Brain microvascular endothelial cell (primary cell): ENCODE measurements around the gene ADORA2B.

Experiments used
- DNase-seq: peaks from one replicate; pipeline ENCODE4 v3.0.0-alpha.2; 2020
- H3K27ac ChIP-seq: fragments of 250-450 bp; sonication (Bioruptor Pico); 2 replicates; pipeline ENCODE4 v1.5.1; 2020; ENCODE audit warnings: mild to moderate bottlenecking, moderate library complexity
- H3K27me3 ChIP-seq: fragments of 250-450 bp; sonication (Bioruptor Pico); replicated peaks from 2 replicates; pipeline ENCODE4 v1.5.1; 2020; ENCODE audit warnings: mild to moderate bottlenecking
- H3K36me3 ChIP-seq: fragments of 250-450 bp; sonication (Bioruptor Pico); replicated peaks from 2 replicates; pipeline ENCODE4 v1.5.1; 2020; ENCODE audit warnings: mild to moderate bottlenecking
- H3K4me3 ChIP-seq: 2 replicates; pipeline ENCODE4 v1.5.1; 2011; ENCODE audit warnings: low read depth, mild to moderate bottlenecking, control low read depth, low read length, moderate library complexity
- in situ Hi-C: cut with HindIII; loops from 2 replicates; pipeline ENCODE4 v1.10.0; 2017; ENCODE audit warnings: low sequenced_read_pairs, low pct_ligation_motif_present
- TF ChIP-seq, protein P1 (sequence below): IDR thresholded peaks from 2 replicates; pipeline ENCODE4 v1.5.1; 2011; ENCODE audit warnings: low read depth, mild to moderate bottlenecking, moderate library complexity, low read length, control low read depth, inconsistent platforms; ENCODE audit errors: missing control alignments

The ADORA2B gene

DNA sequence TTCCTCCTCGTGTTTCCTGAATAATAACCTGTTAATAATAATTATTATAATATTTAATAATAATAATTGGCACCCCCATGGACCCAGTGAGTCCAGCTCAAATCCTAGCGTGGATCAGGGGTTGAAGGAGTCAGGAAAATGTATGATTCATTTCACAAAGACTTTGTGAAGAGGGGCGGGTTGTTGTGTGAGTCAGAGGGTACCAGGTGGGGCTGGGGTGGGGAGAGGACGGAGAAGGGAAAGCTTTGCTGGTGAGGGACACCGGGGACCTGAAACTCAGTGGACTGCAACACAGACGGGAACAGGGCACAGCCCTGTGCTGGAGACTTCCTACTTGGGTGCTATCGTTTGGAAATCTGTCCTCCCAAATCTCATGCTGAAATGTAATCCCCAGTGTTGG, 3.1 kb upstream of the ADORA2B start:
- Histone ChIP-seq H3K27ac (peak overlapping the region; percentile 39), H3K4me3 (no peak overlapping the region), H3K36me3 (no peaks in the 10 kb centered on the region), H3K27me3 (no peaks in the 10 kb centered on the region)
- in situ Hi-C loops: no loop called here
- TF ChIP-seq, protein P1, sequence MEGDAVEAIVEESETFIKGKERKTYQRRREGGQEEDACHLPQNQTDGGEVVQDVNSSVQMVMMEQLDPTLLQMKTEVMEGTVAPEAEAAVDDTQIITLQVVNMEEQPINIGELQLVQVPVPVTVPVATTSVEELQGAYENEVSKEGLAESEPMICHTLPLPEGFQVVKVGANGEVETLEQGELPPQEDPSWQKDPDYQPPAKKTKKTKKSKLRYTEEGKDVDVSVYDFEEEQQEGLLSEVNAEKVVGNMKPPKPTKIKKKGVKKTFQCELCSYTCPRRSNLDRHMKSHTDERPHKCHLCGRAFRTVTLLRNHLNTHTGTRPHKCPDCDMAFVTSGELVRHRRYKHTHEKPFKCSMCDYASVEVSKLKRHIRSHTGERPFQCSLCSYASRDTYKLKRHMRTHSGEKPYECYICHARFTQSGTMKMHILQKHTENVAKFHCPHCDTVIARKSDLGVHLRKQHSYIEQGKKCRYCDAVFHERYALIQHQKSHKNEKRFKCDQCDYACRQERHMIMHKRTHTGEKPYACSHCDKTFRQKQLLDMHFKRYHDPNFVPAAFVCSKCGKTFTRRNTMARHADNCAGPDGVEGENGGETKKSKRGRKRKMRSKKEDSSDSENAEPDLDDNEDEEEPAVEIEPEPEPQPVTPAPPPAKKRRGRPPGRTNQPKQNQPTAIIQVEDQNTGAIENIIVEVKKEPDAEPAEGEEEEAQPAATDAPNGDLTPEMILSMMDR: no peak
- no peak for DNase-seq

DNA sequence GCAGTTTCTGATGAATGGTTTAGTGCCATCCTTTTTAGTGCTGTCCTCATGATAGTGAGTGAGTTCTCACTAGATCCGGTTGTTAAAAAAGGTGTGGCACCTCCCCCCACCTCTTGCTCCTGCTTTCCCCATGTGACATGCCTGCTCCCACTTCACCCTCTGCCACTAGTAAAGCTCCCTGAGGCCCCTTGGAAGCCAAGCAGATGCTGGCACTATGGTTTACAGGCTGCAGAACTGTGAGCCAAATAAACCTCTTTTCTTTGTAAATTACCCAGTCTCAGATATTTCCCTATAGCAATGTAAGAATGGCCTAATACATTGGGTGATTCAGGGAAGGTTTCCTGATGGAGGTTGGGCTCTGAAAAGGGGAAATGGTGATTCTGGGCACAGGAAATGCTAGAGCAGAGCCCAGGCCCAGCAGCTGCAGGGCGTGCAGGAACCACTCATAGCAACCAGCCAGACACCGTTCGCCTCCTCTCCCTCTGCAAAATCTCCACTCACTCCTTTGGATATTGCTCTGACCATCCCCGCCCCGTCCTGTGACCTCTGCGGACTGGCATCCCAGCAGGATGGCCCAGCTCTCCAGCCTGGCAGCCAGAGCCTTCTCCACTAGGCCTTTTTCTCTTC, 2.6 kb upstream of the ADORA2B start:
- Histone ChIP-seq H3K36me3 (no peaks in the 10 kb centered on the region), H3K27me3 (no peaks in the 10 kb centered on the region), H3K27ac (peak overlapping the region; percentile 39), H3K4me3 (no peak overlapping the region)
- TF ChIP-seq, protein P1: no peak
- in situ Hi-C loops: no loop called here
- DNase-seq: no peak

DNA sequence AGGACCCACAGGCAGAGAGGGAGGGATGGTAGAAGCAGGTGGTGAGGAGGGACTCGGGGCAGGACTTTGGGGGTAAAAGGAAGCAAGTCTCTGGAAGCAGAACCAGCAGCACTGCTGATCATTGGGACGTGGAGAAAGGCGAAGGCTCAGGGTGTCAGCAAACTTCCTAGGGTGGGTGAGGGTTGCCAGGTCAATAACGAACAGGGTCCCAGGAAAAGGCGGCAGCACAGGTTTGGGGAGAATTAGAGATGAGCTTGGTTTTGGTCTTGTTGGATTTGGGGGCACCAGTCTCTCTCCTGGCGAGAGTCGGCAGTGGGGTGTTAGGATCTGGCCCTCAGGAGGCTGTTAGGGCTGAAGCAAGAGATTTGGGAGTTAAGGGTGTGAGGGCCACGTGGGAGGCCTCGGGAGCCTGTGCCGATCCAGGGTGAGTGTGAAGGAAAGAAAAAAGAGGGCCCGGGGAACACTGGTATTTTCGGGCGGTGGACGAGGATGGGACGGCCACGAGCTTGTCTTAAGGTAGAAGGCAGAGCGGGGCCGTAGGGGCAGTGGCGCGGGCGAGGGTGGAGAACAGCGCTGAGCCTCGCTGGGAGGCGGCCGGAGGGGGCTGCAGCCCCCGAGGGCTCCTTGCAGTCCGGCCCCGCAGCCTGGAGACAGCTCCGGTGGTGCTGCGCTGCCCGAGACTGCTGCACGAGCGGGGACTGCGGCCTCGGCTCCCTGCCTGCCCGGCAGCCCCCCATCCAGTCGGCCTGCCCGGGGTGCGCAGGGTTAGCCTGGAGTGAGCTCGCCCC, 765 bp upstream of the ADORA2B start:
- in situ Hi-C loops: no loop called here
- no peaks in the 10 kb centered on the region for H3K36me3 ChIP-seq
- H3K27me3 ChIP-seq: no peaks in the 10 kb centered on the region
- H3K4me3 ChIP-seq: peak overlapping the region; percentile 83
- no peak for DNase-seq
- TF ChIP-seq, protein P1: no peak
- H3K27ac ChIP-seq: peak overlapping the region; percentile 75

DNA sequence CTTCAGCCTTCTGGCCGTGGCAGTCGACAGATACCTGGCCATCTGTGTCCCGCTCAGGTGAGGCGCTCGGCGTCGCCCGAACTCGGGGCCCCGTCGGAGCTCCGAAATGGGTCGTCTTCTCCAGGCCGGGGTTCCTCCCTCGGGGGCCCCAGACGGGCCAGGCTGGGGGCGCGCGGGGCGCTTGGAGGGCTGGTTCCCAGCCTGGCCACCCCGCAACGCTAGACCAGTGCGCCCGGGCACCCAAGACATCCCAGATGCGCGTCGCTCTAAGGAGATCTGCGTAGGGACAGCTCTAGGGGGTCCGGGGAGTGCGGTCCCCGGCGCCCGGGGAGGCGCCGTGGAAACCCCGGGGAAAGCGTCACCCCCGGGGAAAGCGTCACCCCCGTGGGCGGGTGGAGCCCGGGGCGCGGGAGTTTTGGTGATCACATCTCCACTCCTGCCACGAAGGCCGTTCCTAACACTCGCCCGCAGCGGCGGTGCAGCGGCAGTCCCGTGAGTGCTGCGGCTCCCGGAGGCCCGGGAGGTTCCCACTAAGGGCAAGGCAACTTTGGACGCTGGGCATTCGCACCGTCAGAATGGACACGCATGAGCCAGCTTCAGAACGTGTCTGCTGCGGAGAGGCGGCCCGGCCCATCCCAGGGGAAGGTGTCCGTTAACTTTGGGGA, 729 bp downstream of the ADORA2B start:
- H3K27ac ChIP-seq: peak overlapping the region; percentile 75
- peaks cover 4% of the 10 kb centered on the region for H3K36me3 ChIP-seq
- H3K4me3 ChIP-seq: peak overlapping the region; percentile 83
- DNase-seq: no peak
- TF ChIP-seq, protein P1: no peak
- in situ Hi-C loops: no loop called here
- no peaks in the 10 kb centered on the region for H3K27me3 ChIP-seq

DNA sequence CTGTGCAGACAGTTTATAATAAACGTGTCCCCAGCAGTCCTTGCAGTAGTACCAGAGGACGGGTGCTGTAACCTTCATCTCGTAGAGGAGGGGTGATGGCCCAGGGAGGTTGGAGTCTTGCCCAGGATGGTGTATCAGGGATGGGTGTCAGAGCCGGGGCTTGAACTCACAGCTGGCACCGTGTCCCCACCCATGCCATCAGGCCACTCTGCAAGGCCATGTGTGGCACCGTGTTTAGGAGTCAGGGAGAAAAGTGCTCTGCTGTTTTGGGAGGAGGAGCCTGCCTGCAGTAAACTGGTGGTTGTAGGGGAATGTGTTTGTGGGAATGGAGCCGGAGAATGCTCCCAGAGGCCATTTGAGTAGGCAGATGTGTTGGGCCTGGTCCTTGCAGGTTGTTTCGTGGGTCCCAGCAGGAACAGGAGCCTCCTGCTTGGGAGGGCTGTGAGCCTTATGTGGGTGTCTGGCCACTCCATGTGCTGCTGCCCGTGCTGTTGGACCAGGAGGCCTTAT, 1.7 kb downstream of the ADORA2B start:
- Histone ChIP-seq H3K36me3 (peaks cover 4% of the 10 kb centered on the region), H3K27ac (peak overlapping the region; percentile 75), H3K4me3 (peak overlapping the region; percentile 83), H3K27me3 (no peaks in the 10 kb centered on the region)
- in situ Hi-C loops: no loop called here
- TF ChIP-seq, protein P1: no peak
- DNase-seq: no peak
